ENCODE measurements around the gene NFATC1.

The NFATC1 gene

DNA sequence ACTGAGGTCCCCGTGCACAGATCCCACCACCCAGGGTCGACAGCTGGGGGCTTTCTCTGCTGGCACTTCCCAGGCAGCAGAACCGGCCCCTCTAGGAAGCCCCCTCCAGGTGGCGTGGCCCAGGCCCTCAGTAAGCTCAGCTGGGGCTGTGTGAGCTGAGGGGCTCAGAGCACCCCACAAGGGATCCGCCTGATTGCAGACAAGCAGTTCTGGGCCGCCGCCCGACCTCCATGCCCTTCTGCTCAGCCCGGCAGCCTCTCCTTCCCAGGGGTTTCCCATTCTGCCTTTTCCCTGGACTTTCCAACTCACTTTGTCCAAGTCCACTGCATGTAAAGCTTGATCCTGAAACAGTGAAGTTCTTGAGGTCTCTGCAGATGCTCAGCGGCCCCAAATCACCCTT, 76.4 kb downstream of the NFATC1 start:
- no peak overlapping the region for H3K4me3 ChIP-seq (ENCODE audit: extremely low read depth, insufficient read depth, low read length, poor library complexity, severe bottlenecking)

DNA sequence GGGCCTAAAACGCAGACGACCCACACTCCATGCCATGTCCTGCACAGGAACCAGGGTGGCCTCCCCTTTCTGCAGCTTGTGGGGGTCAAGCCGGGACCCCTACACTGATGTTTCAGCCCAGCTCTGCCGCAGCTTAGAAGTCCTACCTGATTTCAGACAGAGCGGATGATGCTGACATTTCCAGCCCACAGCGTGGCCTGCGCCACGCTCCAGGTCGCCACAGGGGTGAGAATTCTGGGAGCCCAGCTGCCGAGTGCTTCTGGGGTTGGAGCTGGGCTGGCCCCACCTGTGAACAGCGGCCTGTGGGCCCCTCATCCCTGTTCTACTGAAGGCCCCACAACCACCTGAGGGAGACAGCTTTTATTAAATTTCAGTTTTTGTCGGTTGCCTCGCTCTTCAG, 77.2 kb downstream of the NFATC1 start:
- WGBS, 2 experiments (ENCODE audit: insufficient coverage in 2 of 2) = 96 to 99% methylated on average over 12 to 13 of the region's 13 CpGs
- Histone ChIP-seq H3K9me3 (ENCODE audit: control insufficient read depth, low read length) (no peaks in the 10 kb centered on the region), H3K4me1 (ENCODE audit: control insufficient read depth, insufficient read depth, low read length, poor library complexity, severe bottlenecking) (peaks cover 12% of the 10 kb centered on the region), H3K27ac (ENCODE audit: low read depth, low read length, severe bottlenecking) (no peak overlapping the region), H3K36me3 (ENCODE audit: control insufficient read depth, insufficient read depth, low read length) (peaks cover 47% of the 10 kb centered on the region), H3K4me3 (ENCODE audit: extremely low read depth, insufficient read depth, low read length, poor library complexity, severe bottlenecking) (no peak overlapping the region)

More for the DNA sequence above, 76.4 kb downstream of the NFATC1 start:
- peaks cover 12% of the 10 kb centered on the region for H3K4me1 ChIP-seq (ENCODE audit: control insufficient read depth, insufficient read depth, low read length, poor library complexity, severe bottlenecking)
- no peak overlapping the region for H3K27ac ChIP-seq (ENCODE audit: low read depth, low read length, severe bottlenecking)
- WGBS, 2 experiments (ENCODE audit: insufficient coverage in 2 of 2) = 91 to 96% methylated on average over 9 to 10 of the region's 10 CpGs
- H3K9me3 ChIP-seq (ENCODE audit: control insufficient read depth, low read length) = no peaks in the 10 kb centered on the region
- H3K36me3 ChIP-seq (ENCODE audit: control insufficient read depth, insufficient read depth, low read length) = peaks cover 54% of the 10 kb centered on the region

DNA sequence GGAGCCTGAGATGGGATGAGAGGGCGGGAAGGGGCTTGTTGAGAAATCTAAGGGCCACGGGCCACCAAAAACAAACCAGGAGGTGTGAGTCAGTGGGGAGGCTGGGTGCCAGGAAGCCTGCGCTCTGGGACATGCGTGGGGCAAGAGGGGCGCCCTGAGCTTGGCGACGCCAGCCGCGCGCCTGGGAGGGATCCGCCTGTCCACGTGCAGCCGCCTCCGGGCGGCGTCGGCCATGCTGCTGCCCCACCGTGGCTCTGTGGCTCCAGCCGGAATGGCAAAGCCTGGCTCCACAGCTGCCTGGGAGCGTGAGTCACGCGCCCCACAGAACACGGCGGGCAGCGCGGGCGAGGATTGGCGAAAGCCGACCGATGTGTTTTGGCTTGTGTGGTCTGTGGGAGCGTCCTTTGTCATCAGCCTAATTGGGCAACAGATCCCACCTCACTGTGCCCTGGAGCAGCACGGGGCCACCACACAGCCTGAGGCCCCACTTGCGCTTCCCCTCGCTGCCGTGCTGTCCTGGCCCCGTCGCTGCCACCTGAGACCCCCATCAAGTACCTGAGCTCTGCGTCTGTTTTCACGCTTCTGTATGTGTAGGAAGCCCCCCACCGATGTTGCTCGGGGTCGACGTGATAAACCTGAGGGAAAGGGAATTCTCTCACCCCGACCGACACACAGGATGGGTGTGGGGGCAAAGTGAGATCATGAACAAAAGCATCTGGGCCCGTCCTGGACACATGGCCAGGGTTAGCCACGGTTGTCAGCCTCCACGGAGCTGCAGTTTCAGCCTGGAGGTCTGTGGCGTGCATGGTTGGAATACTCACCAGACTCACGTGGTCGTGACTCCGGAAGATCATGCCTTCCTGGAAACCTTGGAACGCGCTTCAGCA, 80.5 kb downstream of the NFATC1 start:
- Histone ChIP-seq H3K4me3 (ENCODE audit: extremely low read depth, insufficient read depth, low read length, poor library complexity, severe bottlenecking) (no peak overlapping the region), H3K4me1 (ENCODE audit: control insufficient read depth, insufficient read depth, low read length, poor library complexity, severe bottlenecking) (peaks cover 5% of the 10 kb centered on the region), H3K9me3 (ENCODE audit: control insufficient read depth, low read length) (no peaks in the 10 kb centered on the region), H3K36me3 (ENCODE audit: control insufficient read depth, insufficient read depth, low read length) (peaks cover 15% of the 10 kb centered on the region), H3K27ac (ENCODE audit: low read depth, low read length, severe bottlenecking) (no peak overlapping the region)
- 95 to 96% methylated on average over 40 to 48 of the region's 54 CpGs for WGBS, 2 experiments (ENCODE audit: insufficient coverage in 2 of 2)

DNA sequence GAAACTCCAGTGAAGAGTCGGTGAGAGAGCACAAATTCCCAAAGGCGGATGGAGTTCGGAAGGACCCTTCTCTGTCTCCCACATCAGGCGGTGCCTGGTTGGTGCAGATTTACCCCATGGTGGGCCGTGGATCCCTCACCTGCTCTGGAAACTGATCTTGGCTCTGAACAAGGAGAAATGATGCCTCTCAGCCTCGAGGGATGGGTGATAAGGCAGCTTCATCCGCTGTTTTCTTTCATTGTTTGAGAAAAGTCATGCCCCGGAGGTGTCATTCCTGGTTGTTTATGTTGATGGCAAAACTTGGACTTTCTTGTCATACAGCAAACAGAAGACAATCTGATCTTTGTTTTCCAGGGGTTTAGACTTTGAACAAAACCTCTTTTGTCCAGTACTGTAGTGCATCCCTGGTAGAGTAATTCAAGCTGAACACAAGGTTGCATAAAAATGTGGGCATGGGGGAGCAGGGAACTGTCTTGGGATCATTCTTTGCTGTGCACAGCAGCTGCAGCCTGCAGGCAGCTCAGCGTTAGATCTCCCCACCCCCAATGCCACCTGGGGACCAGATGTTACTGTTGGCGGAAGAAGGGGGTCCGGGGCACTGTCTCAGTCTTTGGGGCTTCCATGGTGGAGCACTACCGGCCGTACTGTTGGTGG, 81.3 kb downstream of the NFATC1 start:
- Histone ChIP-seq H3K27ac (ENCODE audit: low read depth, low read length, severe bottlenecking) (no peak overlapping the region), H3K4me3 (ENCODE audit: extremely low read depth, insufficient read depth, low read length, poor library complexity, severe bottlenecking) (no peak overlapping the region), H3K4me1 (ENCODE audit: control insufficient read depth, insufficient read depth, low read length, poor library complexity, severe bottlenecking) (peaks cover 5% of the 10 kb centered on the region), H3K9me3 (ENCODE audit: control insufficient read depth, low read length) (no peaks in the 10 kb centered on the region), H3K36me3 (ENCODE audit: control insufficient read depth, insufficient read depth, low read length) (peaks cover 10% of the 10 kb centered on the region)
- 83% methylated on average over 10 to 11 of the region's 13 CpGs for WGBS, 2 experiments (ENCODE audit: insufficient coverage in 2 of 2)

DNA sequence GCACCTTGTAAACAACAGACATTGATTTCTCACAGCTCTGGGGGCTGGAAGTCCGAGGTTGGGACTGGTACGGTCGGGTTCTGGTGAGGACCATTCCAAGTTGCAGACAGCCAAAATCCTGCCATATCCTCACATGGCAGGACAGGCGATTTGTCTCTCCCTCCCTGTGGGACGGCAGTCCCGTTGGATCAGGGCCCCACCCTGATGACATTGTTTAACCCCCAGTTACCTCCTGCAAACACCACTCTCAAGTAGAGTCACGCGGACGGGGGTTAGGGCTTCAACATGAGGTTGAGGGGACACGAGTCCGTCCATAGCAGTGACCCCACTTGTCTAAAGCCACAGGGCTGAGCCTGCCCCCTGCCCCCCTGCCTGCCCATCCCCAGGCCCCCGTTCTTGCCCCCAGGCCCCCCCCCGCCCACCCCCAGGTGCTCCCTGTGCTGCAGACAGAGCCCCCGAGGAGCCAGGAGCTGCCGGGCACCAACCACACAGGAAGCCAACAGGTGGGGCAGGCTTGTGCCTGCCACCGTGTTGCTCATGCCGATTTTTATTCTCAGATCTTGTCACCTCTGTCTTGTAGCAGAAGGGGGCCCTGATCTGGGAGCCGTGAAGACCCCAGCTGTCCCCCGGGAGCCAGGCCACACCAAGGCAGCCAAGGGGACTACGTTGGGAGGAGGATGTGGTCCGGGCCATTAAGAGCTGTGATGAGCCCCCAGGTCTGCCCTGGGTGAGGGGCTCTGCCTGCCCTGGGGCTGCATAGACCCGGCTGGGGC, 82.2 kb downstream of the NFATC1 start:
- 92 to 96% methylated on average over 12 to 19 of the region's 22 CpGs for WGBS, 2 experiments (ENCODE audit: insufficient coverage in 2 of 2)
- H3K36me3 ChIP-seq (ENCODE audit: control insufficient read depth, insufficient read depth, low read length) = peaks cover 4% of the 10 kb centered on the region
- no peaks in the 10 kb centered on the region for H3K9me3 ChIP-seq (ENCODE audit: control insufficient read depth, low read length)
- no peak overlapping the region for H3K27ac ChIP-seq (ENCODE audit: low read depth, low read length, severe bottlenecking)
- H3K4me1 ChIP-seq (ENCODE audit: control insufficient read depth, insufficient read depth, low read length, poor library complexity, severe bottlenecking) = peaks cover 5% of the 10 kb centered on the region
- H3K4me3 ChIP-seq (ENCODE audit: extremely low read depth, insufficient read depth, low read length, poor library complexity, severe bottlenecking) = no peak overlapping the region

DNA sequence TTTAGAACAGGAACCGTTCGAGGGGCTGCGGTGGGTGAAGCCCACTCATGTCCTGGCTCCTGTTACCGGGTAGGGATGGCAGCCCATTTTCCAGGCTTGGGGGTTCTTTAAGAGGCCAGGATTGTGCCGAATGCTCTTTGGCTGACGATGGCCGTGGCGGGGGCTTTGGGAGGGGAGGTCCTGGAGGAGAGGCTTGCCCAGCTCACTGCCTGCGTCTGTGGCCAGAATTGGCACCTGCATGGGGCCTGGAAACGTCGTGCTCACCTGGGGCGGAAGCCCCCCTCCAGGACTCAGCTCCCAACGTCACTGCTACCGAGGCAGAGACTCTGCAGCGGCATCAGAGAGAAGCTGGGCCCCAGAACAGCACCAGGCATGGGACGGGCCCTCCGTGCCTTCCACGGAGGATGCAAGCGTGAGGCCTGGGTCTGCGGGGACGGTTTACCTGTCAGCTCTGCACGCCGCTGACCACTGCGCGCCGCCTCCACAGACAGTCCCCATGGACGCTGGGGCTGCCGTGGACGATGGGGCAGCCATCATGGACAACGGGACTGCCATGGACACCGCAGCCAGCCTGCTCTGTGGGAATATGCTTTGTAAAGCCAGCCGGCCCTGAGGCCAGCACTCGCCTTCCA, 82.9 kb downstream of the NFATC1 start:
- Histone ChIP-seq H3K4me1 (ENCODE audit: control insufficient read depth, insufficient read depth, low read length, poor library complexity, severe bottlenecking) (peaks cover 5% of the 10 kb centered on the region), H3K27ac (ENCODE audit: low read depth, low read length, severe bottlenecking) (no peak overlapping the region), H3K36me3 (ENCODE audit: control insufficient read depth, insufficient read depth, low read length) (no peaks in the 10 kb centered on the region), H3K4me3 (ENCODE audit: extremely low read depth, insufficient read depth, low read length, poor library complexity, severe bottlenecking) (no peak overlapping the region), H3K9me3 (ENCODE audit: control insufficient read depth, low read length) (no peaks in the 10 kb centered on the region)
- WGBS, 2 experiments (ENCODE audit: insufficient coverage in 2 of 2) = 96% methylated on average over 32 of the region's 33 CpGs

DNA sequence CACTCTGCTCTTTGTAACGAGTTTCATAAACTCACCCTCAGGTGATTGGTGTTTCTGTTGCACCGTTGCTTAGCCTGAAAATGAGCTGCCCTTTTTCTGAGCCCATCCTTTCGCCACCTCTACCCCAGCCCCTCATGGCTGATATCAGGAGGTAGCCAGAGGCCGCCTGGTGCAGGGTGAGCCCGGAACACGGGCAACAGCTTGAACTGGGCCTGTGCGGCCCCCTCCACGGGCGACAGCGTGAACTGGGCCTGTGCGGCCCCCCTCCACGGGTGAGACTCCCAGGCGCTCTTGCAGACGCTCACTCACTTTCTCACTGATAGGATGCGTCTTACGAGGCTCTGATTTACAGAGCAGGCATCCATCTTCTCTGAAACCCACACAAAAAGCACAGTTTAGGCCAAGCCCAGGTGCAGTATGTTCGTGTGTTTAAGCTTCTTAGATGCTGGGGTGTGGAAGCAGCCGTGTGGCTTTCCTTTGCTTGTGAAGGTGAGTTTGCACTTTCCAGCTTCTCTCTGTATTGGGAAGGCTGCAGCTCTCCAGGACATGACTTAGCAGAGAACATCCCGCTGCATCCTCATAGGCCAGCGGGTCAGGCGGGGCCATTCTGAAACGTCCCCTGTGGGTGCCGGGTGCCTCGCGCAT, 83.5 kb downstream of the NFATC1 start:
- H3K27ac ChIP-seq (ENCODE audit: low read depth, low read length, severe bottlenecking) = no peak overlapping the region
- H3K4me1 ChIP-seq (ENCODE audit: control insufficient read depth, insufficient read depth, low read length, poor library complexity, severe bottlenecking) = peaks cover 9% of the 10 kb centered on the region
- WGBS, 2 experiments (ENCODE audit: insufficient coverage in 2 of 2) = 91 to 95% methylated on average over 24 to 25 of the region's 25 CpGs
- no peaks in the 10 kb centered on the region for H3K9me3 ChIP-seq (ENCODE audit: control insufficient read depth, low read length)
- no peaks in the 10 kb centered on the region for H3K36me3 ChIP-seq (ENCODE audit: control insufficient read depth, insufficient read depth, low read length)
- H3K4me3 ChIP-seq (ENCODE audit: extremely low read depth, insufficient read depth, low read length, poor library complexity, severe bottlenecking) = no peak overlapping the region

DNA sequence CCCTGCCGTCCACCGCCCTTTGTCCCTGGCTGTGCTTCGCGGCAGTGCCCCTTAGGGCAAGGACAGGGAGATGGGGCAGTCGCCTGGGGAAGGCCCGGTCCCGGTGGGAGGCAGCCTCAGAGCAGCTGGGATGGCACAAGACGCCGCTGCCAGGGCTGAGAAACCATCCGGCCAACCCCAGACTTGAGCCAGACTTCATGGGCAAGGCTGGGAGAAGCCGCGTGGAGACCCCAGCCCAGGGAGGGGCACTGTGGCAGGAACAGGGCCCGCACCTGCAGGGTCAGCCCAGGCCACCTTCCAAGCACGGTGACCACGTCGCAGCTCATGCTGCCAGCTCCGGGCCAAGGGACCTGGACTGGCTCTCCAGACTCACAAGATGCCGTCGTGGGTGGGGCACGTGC, 84.0 kb downstream of the NFATC1 start:
- H3K9me3 ChIP-seq (ENCODE audit: control insufficient read depth, low read length) = no peaks in the 10 kb centered on the region
- no peaks in the 10 kb centered on the region for H3K36me3 ChIP-seq (ENCODE audit: control insufficient read depth, insufficient read depth, low read length)
- no peak overlapping the region for H3K27ac ChIP-seq (ENCODE audit: low read depth, low read length, severe bottlenecking)
- H3K4me1 ChIP-seq (ENCODE audit: control insufficient read depth, insufficient read depth, low read length, poor library complexity, severe bottlenecking) = peaks cover 14% of the 10 kb centered on the region
- 95 to 96% methylated on average over 20 of the region's 20 CpGs for WGBS, 2 experiments (ENCODE audit: insufficient coverage in 2 of 2)
- H3K4me3 ChIP-seq (ENCODE audit: extremely low read depth, insufficient read depth, low read length, poor library complexity, severe bottlenecking) = no peak overlapping the region

DNA sequence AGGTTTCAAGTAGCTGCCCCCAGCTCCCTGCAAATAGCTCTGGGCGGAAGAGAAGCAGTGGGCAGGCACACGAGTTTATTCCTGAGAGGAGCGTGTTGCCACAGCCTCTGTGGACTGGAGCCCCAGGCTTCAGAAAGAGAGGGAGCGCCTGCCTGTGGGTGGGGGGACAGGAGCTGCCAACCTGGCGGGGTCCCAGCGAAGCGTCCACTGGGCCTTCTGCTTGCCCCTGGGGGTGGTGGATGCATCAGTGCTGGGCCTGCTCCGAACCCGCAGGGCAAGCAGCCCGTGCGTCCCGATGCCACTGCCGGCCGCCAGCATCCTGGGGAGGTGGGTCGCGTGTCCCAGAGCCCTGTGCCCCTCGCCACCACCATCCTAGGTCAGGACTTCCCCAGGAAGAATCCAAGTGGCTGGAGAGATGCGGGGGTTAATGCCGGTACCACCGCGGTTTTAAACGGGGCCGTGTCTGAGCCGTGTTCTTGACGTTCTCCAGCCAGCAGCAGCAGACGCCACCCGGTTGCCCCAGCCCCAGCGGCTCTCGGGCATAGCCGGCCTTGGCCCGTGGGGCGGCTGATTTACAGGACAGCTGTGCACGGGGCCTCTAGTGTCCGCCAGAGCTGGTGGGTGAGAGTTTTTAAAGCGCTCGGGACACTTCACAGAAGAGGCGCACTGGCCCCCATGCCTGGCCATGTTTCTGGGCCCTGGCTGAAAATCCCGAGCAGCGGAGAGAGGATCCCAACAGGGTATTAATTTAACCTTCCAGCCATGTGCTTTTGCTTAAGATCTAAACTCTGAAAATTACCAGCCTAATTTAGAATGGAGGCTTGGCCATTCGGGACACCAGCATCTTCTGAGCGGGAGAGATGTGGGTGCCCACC, 84.7 kb downstream of the NFATC1 start:
- H3K27ac ChIP-seq (ENCODE audit: low read depth, low read length, severe bottlenecking) = no peak overlapping the region
- no peaks in the 10 kb centered on the region for H3K36me3 ChIP-seq (ENCODE audit: control insufficient read depth, insufficient read depth, low read length)
- H3K4me1 ChIP-seq (ENCODE audit: control insufficient read depth, insufficient read depth, low read length, poor library complexity, severe bottlenecking) = peaks cover 18% of the 10 kb centered on the region
- H3K4me3 ChIP-seq (ENCODE audit: extremely low read depth, insufficient read depth, low read length, poor library complexity, severe bottlenecking) = no peak overlapping the region
- H3K9me3 ChIP-seq (ENCODE audit: control insufficient read depth, low read length) = no peaks in the 10 kb centered on the region
- WGBS, 2 experiments (ENCODE audit: insufficient coverage in 2 of 2) = 96% methylated on average over 37 to 41 of the region's 41 CpGs
